ENCODE results near the gene SPAAR.

DNA sequence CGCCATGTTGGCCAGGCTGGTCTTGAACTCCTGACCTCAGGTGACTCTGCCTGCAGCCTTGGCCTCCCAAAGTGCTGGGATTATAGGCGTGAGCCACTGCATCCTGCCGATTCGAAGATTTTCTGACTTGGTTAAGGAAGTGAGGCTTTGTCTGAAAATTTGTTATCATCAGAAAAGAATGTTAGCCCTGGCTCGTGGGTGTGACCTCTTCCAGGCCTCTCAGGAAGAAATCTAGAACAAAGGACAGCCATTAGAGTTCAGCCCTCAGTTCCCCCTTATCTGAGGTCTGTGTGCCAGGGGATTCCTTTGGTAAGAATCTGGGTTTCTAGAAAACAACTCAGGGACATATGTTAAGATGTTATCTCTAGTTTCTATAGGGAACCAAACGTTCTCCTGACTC lies 42.4 kb downstream of the SPAAR start:
- TF ChIP-seq, protein P1, sequence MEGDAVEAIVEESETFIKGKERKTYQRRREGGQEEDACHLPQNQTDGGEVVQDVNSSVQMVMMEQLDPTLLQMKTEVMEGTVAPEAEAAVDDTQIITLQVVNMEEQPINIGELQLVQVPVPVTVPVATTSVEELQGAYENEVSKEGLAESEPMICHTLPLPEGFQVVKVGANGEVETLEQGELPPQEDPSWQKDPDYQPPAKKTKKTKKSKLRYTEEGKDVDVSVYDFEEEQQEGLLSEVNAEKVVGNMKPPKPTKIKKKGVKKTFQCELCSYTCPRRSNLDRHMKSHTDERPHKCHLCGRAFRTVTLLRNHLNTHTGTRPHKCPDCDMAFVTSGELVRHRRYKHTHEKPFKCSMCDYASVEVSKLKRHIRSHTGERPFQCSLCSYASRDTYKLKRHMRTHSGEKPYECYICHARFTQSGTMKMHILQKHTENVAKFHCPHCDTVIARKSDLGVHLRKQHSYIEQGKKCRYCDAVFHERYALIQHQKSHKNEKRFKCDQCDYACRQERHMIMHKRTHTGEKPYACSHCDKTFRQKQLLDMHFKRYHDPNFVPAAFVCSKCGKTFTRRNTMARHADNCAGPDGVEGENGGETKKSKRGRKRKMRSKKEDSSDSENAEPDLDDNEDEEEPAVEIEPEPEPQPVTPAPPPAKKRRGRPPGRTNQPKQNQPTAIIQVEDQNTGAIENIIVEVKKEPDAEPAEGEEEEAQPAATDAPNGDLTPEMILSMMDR (IDR thresholded peaks at IDR 0.05): no peak
- TF ChIP-seq, protein P2, sequence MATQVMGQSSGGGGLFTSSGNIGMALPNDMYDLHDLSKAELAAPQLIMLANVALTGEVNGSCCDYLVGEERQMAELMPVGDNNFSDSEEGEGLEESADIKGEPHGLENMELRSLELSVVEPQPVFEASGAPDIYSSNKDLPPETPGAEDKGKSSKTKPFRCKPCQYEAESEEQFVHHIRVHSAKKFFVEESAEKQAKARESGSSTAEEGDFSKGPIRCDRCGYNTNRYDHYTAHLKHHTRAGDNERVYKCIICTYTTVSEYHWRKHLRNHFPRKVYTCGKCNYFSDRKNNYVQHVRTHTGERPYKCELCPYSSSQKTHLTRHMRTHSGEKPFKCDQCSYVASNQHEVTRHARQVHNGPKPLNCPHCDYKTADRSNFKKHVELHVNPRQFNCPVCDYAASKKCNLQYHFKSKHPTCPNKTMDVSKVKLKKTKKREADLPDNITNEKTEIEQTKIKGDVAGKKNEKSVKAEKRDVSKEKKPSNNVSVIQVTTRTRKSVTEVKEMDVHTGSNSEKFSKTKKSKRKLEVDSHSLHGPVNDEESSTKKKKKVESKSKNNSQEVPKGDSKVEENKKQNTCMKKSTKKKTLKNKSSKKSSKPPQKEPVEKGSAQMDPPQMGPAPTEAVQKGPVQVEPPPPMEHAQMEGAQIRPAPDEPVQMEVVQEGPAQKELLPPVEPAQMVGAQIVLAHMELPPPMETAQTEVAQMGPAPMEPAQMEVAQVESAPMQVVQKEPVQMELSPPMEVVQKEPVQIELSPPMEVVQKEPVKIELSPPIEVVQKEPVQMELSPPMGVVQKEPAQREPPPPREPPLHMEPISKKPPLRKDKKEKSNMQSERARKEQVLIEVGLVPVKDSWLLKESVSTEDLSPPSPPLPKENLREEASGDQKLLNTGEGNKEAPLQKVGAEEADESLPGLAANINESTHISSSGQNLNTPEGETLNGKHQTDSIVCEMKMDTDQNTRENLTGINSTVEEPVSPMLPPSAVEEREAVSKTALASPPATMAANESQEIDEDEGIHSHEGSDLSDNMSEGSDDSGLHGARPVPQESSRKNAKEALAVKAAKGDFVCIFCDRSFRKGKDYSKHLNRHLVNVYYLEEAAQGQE (IDR thresholded peaks at IDR 0.05; ENCODE audit: insufficient read depth in 1 of 2, low read depth in 2 of 2, low read length in 1 of 2): no peak
- no peak for TF ChIP-seq POLR2AphosphoS5 (IDR thresholded peaks at IDR 0.05; ENCODE audit: low read depth, low read length)
- TF ChIP-seq SIN3A (IDR thresholded peaks at IDR 0.05; ENCODE audit: borderline replicate concordance, insufficient read depth, low read depth, low read length): no peak
- no peak for TF ChIP-seq TCF7L2 (IDR thresholded peaks at IDR 0.05; ENCODE audit: low read depth, low read length)

All from Panc1 (cell line).